ENCODE data around the gene GRK5. TPM values are rescaled to one million over a fixed set of nuclear protein-coding genes. Genes with fewer than 3 reads are reported as not detected.
A peak's percentile ranks its signal among the peaks of the same experiment; 100 is the strongest.
"Not testable (repeated sequence)": the region's sequence is repeated elsewhere in the genome, so short reads cannot be mapped to it uniquely, and the experiment has no call there.

GRK5 gene
- 4.2 and 4.8 TPM in 2 replicates for total RNA-seq (2014; rRNA removed; shearing (Covaris generic))
- polyA plus RNA-seq (2015; cell fraction: cytosol; rRNA removed): 9.7 and 10.5 TPM in 2 replicates
- polyA plus RNA-seq (2015; cell fraction: nucleus; rRNA removed): 3.6 and 5.8 TPM in 2 replicates

DNA sequence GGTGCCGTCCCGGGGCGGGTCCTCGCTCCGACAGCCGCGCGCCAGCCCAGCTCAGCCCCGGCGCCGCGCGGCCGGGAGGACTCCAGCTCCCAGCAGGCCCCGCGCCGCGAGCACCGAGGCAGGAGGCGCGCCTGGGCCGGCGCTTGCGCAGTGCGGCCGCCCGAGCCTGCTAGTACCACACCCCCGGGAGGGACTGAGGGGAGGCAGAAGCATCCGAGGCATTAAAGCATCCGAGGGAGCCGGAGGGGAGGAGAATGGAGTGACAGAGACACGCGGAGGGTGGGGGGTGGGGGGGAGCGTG, at the start of gene GRK5:
Gene GRK5 (plus strand): TSS at position 206 of the 301 bp plus-strand sequence. CDS start 347 bp downstream, outside the sequence.
- peak; percentile 92 for DNase-seq (ENCODE audit: low read depth, low spot score)
- in situ Hi-C loops (cut with HindIII; ENCODE audit: low pct_unique_long_range_greater_than_20kb, low sequenced_read_pairs): no loop called here

DNA sequence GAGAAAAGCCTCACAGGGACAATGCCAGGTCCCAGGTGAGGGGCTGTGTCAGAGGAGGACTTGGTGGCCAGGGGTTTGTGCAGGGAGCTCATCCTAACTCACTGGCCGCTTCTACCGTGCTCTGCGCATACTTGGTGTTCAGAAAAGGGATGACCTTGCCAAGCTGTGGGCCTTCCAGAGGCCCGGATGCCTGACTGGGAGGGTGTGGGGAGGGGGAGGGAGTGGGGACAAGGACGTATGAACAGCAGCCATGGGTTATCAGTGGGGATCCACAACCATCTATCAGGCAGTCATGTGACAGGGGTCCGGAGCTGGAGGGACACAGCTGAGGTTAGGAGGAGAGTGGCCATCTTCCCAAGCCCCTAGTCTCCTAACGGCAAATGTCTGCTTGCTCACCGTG, 48.0 kb upstream of the GRK5 start:
- DNase-seq (ENCODE audit: low read depth, low spot score): no peak
- in situ Hi-C loops (cut with HindIII; ENCODE audit: low pct_unique_long_range_greater_than_20kb, low sequenced_read_pairs): no loop called here

DNA sequence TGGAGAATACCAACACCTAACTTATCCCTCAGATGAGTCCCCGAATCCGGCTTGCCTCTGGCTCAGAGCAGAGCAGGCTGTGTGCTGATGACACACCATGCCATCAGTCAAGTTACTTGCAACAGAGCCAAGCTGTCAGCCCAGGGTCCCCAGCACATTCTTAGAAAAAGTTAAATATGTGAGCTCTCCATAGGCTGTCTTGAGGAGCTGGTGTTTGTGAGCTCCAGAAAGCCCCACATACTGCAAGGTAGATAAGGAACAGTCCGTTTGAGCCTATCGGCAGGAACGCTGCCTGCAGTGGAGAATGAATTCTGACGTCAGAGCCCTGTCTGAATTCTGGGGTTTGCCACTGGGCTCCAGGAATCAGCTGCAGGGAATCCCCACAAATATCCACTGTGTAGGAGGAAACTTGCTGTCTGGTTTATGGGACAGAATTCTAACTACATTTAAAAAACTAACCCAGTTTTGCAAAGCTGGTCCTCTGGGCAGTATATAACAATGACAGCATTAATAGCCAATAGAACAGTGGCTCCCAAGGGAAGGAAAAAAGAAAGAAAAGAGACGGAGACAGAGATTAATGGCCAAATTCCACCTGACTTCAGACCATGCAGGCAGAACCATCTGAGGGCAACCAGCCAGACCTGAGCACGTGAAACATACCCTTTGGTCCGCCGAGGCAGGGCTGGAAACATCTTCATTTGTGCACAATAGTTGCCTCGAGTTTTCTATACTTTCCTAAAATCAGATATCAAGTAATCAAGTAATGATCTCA, 45.5 kb upstream of the GRK5 start:
- in situ Hi-C loops (cut with HindIII; ENCODE audit: low pct_unique_long_range_greater_than_20kb, low sequenced_read_pairs): no loop called here

DNA sequence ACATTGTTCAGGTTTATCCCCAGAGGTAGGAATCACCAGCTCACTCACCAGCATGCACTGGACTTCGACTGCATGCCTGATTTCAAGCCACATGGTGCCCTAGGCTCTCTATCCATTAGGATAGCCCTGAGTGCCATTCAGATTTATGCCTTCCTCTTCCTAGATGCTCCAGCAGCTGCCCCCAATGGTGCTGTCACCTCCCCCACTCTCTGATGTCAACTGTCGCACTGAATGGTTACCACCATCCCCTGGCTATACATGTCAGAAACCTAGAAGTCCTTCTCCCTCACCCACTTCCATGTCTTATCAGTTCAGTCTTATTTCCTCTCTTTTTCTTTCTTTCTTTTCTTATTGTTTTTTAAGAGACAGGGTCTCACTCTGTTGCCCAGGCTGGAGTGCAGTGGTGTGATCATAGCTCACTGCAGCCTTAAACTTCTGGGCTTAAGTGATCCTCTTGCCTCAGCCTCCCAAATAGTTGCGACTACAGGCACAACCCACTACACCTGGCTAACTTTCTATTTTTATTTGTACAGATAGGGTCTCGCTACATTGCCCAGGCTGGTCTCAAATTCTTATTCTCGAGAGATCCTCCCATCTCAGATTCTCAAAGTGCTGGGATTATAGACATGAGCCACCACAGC, 44.8 kb upstream of the GRK5 start:
- no peak for DNase-seq (ENCODE audit: low read depth, low spot score)
- in situ Hi-C loops (cut with HindIII; ENCODE audit: low pct_unique_long_range_greater_than_20kb, low sequenced_read_pairs): no loop called here

More for the DNA sequence above, 45.5 kb upstream of the GRK5 start:
- DNase-seq (ENCODE audit: low read depth, low spot score): no peak

DNA sequence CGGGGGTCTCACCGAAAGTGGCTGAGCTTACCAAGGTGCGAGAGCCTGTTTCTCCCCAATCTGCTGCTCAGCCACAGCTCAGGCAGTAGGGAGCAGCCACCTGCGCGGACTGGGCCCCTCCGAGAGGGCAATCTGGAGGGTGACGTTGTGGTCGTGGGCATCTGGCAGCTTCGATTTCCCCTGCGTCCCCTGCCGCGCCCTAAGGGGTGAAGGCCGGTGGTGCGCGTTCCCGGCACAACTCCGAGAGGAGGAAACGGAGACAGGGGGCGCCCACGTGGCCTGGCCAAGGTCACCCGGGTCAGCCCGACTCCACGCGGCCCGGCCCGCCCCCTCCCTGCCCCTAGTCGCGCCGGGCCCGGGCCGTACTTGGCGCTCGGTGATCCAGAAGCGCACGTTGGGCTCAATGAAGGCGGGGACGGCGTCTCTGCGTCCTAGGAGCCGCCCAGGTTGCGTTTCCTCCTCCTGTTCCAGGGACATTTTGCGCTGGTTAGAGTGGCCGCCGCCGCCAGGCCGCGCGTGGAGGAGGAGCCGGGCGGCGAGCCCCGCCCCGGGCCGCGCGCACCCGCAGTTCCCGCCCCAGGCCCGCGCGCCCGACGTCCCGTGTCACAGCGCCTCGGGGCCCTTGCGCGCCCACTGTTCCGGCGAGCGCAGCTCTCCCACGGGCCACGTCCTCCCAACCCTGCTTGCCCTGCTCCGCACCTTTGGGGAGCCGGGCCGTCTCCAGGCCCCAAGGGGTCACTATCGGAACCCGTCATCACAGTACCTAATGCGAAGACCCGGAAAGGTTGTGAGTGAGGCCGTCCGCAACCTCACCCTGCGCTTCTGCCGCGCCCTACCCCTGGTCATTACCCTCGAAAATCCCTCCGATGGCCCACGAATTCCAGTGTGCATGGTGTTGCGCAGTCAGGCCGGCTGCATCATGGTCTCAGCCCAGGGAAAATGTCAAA, 41.9 kb upstream of the GRK5 start, which contains the start of gene SFXN4:
Gene SFXN4 (minus strand): TSS at position 544 of the 947 bp plus-strand sequence. CDS start 67 bp downstream, at position 477.
- in situ Hi-C loops (cut with HindIII; ENCODE audit: low pct_unique_long_range_greater_than_20kb, low sequenced_read_pairs): no loop called here
- peak; percentile 58 for DNase-seq (ENCODE audit: low read depth, low spot score)

DNA sequence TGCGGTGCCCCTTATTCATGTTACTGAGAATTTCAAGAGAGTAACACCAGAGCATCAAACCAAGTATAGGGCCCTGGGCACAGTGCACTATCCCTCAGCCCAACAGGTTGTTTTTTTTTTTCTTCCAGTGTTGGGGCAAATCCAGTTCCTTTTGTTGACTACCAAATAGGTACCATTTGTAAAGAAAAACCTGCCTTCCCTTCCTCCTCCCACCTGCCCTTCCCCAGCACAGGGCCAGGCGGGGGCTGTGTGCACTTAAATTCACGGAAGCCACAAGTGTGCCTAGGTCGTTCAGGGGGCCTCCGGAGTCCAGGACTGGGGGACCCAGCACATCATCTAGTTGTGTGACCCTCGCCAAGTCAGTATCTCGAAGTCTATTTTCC, 41.3 kb upstream of the GRK5 start:
- DNase-seq (ENCODE audit: low read depth, low spot score): no peak
- in situ Hi-C loops (cut with HindIII; ENCODE audit: low pct_unique_long_range_greater_than_20kb, low sequenced_read_pairs): no loop called here

DNA sequence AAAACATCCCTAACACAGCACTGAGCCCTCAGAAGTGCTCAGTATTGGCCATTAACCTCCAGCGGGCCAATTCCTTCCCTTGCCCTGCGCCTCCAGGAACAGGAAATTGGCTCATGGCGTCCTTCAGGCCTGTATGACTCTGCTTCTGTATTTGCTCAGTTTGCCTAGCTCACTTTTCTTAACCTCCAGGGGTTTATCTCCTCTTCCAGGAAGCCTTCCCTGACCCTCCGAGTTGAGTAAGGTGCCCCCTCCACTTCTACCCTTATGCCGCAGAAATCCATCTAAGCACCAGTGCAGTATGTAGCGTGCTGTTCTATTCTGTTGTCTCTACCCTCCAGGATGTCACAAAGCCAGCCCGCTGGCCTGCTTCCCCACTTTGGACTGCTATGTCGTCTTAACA, 40.8 kb upstream of the GRK5 start:
- in situ Hi-C loops (cut with HindIII; ENCODE audit: low pct_unique_long_range_greater_than_20kb, low sequenced_read_pairs): no loop called here
- DNase-seq (ENCODE audit: low read depth, low spot score): no peak

DNA sequence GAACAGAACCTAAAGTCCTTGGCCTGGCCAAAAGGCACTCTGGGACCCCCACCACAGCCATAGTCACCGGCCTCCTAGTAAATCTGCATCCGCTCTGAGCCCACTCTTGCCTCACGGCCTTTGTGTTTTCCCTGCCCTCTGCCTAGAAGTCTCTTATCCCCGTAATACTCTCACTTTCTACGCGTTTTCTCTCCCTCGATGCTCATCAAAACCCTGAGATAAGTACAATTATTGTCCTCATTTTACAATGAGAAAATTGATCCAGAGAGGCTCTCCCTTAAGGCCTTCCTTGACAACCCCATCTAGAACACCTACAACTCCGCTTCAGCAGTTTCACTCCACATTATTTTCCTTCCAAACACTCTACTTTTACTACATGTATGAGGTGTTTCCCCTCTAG, 40.3 kb upstream of the GRK5 start:
- no peak for DNase-seq (ENCODE audit: low read depth, low spot score)
- in situ Hi-C loops (cut with HindIII; ENCODE audit: low pct_unique_long_range_greater_than_20kb, low sequenced_read_pairs): no loop called here

DNA sequence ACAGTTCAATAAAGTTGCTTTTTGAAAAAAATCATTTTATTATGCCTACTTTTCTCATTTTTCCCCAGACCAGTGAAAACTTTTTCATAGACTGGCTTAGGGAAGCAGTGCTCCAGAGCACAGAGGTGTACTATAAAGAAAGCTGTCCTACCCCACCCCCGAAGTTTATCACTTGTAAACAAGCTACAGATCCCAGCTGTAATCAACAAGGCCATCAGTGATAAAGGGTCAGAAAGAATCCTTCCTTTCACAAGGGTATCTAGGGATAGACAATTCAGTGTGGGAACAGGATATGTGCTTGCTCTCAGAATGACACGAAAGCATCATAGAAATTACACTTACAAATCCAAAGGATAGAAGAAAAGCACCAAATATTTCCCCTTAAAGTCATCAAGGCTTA, 33.3 kb upstream of the GRK5 start:
- DNase-seq (ENCODE audit: low read depth, low spot score): no peak
- in situ Hi-C loops (cut with HindIII; ENCODE audit: low pct_unique_long_range_greater_than_20kb, low sequenced_read_pairs): no loop called here

DNA sequence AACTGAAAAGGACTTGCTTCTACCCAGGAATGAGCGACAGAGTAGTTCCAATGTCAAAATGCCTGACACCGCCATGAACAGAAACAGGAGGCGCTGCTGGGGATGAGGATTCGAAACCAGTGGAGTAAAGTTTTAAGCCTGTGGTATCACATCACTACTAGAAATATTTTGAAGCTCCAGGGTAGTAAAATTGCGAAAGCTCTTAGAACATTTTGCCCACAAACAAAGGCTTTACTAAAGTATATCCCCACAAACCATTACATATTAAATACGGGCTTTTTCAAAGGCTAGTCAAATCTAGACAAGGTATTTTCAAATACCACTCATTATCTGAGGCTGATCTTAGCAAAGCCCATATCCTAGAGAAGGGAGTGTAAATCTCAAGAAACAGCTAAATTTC, 31.2 kb upstream of the GRK5 start:
- DNase-seq (ENCODE audit: low read depth, low spot score): no peak
- in situ Hi-C loops (cut with HindIII; ENCODE audit: low pct_unique_long_range_greater_than_20kb, low sequenced_read_pairs): no loop called here

DNA sequence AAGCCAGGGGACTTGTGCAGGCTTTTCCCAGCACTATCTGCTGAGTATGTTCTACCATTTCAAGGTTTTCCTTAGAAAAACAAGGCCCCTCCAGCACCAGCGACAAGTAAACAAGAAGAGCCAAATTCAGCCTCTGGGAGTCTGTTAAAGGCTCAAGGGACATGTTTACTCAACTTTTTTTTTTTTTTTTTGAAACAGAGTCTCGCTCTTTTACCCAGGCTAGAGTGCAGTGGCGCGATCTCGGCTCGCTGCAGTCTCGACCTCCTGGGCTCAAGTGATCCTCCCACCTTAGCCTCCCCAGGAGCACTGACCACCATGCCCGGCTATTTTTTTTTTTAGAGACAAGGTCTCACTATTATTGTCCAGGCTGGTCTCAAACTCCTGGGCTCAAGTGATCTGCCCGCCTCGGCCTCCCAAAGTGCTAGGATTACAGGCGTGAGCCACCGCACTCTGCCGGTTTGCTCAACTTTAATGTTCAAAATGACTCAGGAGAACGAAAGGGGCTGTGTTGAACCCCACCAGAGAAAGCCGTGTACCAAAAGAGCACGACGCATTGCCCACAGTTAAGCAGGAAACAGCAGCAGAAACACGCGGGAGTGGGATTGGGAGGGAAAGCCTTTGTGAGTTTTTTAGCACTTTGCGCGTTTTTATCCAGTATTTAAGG, 29.5 kb upstream of the GRK5 start:
- in situ Hi-C loops (cut with HindIII; ENCODE audit: low pct_unique_long_range_greater_than_20kb, low sequenced_read_pairs): no loop called here
- no peak for DNase-seq (ENCODE audit: low read depth, low spot score)

DNA sequence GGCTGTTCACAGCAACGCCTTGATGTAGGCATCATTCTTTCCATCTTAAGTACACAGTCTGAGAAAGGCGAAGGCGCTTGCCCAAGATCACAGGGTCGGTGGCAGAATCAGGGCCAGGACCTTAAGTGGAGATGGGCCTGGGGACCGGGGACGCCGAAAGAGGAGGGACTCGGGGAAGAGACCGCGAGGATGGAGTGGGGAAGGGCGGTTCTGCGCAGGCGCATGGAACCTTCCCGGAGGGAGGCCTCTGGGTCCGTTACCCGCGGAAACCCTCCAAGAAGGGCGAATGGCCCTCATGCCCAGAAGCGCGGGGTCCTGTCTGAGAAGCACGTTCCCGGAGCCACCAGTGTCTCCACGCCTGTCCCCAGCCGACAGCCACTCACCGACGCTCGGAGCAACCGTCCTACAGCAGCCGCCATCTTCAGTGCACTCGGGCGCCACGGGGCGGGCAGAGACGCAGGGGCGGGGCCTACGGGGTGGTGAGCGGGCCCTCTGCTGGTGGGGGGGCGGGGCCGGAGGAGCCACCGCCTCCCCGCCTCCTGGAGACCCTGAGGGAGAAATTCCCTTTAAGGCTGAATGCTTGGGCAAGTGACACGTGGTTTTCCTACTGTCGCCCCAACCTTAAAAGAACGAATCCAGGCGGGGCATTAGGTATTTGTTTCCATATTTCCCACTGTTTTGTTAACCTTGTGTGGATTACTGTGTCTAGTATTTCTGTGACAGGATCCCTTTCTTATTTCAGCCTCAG, 28.8 kb upstream of the GRK5 start, which contains the start of gene PRDX3:
Gene PRDX3 (minus strand): TSS at position 441 of the 748 bp plus-strand sequence. CDS start 22 bp downstream, at position 419.
- DNase-seq (ENCODE audit: low read depth, low spot score): peak; percentile 88
- in situ Hi-C loops (cut with HindIII; ENCODE audit: low pct_unique_long_range_greater_than_20kb, low sequenced_read_pairs): no loop called here

DNA sequence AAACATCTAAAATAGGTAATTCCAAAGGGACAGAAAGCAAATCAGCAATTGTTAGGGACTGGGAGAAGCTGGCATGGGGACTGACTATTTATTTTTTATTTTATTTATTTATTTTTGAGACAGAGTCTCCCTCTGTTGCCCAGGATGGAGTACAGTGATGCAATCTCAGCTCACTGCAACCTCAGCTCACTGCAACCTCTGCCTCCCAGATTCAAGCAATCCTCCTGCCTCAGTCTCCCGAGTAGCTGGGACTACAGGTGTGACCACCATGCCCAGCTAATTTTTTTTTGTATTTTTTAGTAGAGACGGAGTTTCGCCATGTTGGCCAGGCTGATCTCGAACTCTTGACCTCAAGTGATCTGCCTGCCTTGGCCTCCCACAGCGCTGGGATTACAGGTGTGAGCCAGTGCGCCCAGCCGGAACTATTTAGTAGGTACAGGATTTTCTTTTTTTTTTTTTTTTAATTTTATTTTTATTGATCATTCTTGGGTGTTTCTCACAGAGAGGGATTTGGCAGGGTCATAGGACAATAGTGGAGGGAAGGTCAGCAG, 26.4 kb upstream of the GRK5 start:
- in situ Hi-C loops (cut with HindIII; ENCODE audit: low pct_unique_long_range_greater_than_20kb, low sequenced_read_pairs); DNase-seq (ENCODE audit: low read depth, low spot score): not testable (repeated sequence)

DNA sequence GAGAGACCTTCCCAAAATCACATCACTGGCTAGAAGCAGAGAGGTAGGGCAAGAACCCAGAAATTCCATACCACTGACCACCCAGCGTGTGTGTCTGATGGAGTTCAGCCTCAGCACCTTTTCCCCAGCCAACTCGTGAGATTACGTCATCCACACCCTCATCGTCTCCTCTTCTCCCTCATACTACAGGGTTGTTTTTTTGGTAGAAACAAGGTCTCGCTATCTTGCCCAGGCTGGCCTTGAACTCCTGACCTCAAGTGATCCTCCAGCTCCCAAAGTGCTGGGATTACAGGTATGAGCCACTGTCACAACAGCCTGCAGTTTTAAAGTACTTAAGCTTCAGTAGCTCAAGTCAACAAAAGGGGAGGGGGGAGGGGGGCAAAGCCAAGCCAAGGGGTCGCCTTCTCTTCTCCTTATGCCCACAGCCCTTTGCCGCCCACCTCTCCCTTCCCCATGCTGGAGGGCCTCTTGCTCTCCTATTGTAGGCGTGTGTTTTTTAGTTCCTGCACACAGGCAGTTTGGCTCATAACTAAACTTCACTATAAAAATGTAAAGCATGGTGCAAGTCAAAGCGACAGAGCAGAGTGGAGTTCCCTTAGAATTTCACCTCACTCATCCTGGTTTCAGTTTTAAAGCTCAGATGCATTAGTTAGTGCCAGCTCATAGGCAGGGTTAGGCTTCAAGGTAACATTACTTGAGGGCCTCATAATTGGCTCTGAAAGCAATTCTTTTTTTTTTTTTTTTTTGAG, 23.5 kb upstream of the GRK5 start:
- in situ Hi-C loops (cut with HindIII; ENCODE audit: low pct_unique_long_range_greater_than_20kb, low sequenced_read_pairs): no loop called here
- no peak for DNase-seq (ENCODE audit: low read depth, low spot score)

DNA sequence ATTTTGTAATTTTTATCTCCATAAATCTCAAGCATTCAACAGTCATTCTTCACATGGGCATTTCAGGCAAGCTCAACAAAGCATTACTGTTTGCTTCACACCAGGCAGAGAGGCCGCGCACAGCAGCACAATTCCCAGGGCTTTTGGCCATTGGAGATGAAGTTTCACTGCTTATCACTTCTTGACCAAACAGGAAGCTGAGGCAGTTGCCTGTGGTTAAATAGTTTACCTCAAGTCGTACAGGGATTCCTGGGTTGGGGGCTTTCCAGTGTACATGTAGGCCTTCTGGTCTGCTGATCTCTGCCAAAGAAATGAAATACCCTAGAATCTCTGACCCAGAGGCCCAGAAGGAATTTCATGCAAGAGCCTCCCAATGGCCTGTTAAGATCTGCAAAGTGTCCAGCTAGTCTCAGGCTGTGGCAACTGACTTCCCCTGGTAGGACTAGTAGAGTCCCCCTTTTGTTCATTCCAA, 17.5 kb upstream of the GRK5 start:
- DNase-seq (ENCODE audit: low read depth, low spot score): peak; percentile 88
- in situ Hi-C loops (cut with HindIII; ENCODE audit: low pct_unique_long_range_greater_than_20kb, low sequenced_read_pairs): no loop called here

DNA sequence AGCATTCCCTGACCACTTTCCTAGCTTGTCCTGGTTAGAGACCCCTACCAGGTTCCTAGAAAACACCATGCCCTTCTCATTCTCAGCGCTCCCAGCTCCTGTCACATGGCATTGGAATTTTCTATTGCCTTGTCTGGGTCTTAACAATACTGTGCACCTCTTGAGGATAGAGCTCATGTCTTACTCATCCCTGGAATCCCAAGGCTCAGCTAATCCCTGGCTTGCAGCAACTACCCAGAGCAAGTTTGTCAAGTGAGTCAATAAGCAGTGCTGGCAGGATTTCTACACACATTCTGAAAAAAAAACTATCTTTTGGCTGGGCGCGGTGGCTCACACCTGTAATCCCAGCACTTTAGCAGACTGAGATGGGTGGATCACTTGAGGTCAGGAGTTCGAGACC, 17.0 kb upstream of the GRK5 start:
- in situ Hi-C loops (cut with HindIII; ENCODE audit: low pct_unique_long_range_greater_than_20kb, low sequenced_read_pairs): no loop called here
- DNase-seq (ENCODE audit: low read depth, low spot score): no peak

Measured in SK-MEL-5 (cell line).